Measurements from ENCODE around the gene IRF9. TPM values are rescaled to one million over a fixed set of nuclear protein-coding genes. Genes with fewer than 3 reads are reported as not detected.

The IRF9 gene
- total RNA-seq, 1 experiment from 2014 or later: 25.1 TPM

GRCh38 chr14:24113801-24114531, 47.1 kb upstream of the IRF9 start:
- DNase-seq (ENCODE audit: low spot score): peak; percentile 92
- CTCF ChIA-PET: interaction anchor here (1.2 to 1.8 kb wide), 2 partner anchors 47 to 55 kb away, joined by 3 to 6 read pairs; partner anchors contain the start of gene IRF9
- H3K36me3 ChIP-seq (ENCODE audit: insufficient read depth, low read length, poor library complexity, severe bottlenecking): peaks cover 15% of the 10 kb centered on the region
- no peaks in the 10 kb centered on the region for H3K27me3 ChIP-seq (replicated peaks; ENCODE audit: insufficient read depth, low read depth, low read length, poor library complexity)
- peak overlapping the region; percentile 82 for H3K4me3 ChIP-seq (ENCODE audit: low read depth, low read length, poor library complexity, severe bottlenecking)
- no TSS peak for BruUV-seq (replicated peaks)
- intact Hi-C loops (cut with micrococcal nuclease; ENCODE audit: unreplicated experiment): loop anchor here (2.0 kb wide), 1 partner anchor 27 kb away; the partner anchor contains the start of gene EMC9
- TF ChIP-seq CTCF (conservative IDR thresholded peaks at IDR 0.05; ENCODE audit: low read depth, low read length): no peak
- no peak for TF ChIP-seq EZH2 (IDR thresholded peaks at IDR 0.05; ENCODE audit: borderline replicate concordance, low read depth, low read length, poor library complexity, severe bottlenecking)
- H3K9me3 ChIP-seq (ENCODE audit: low read depth, low read length, poor library complexity, severe bottlenecking): no peaks in the 10 kb centered on the region
- POLR2A ChIA-PET (ENCODE audit: low non-redundant PET): interaction anchor here (0.5 to 2.0 kb wide), 5 partner anchors 8 to 158 kb away, joined by 3 to 13 read pairs (median 4); partner anchors contain the start of genes PCK2 and RABGGTA
- peaks cover 14% of the 10 kb centered on the region for H3K4me1 ChIP-seq (ENCODE audit: insufficient read depth, low read length, poor library complexity, severe bottlenecking)
- peak overlapping the region; percentile 99 for H3K27ac ChIP-seq (ENCODE audit: low read depth, low read length, poor library complexity, severe bottlenecking)

- Histone ChIP-seq H3K27ac (ENCODE audit: low read depth, low read length, poor library complexity, severe bottlenecking) (peak within 1 kb of the TSS; percentile 99), H3K36me3 (ENCODE audit: insufficient read depth, low read length, poor library complexity, severe bottlenecking) (peaks cover 23% of the 10 kb centered on the region), H3K27me3 (replicated peaks; ENCODE audit: insufficient read depth, low read depth, low read length, poor library complexity) (no peaks in the 10 kb centered on the region), H3K4me1 (ENCODE audit: insufficient read depth, low read length, poor library complexity, severe bottlenecking) (peaks cover 14% of the 10 kb centered on the region), H3K9me3 (ENCODE audit: low read depth, low read length, poor library complexity, severe bottlenecking) (no peaks in the 10 kb centered on the region), H3K4me3 (ENCODE audit: low read depth, low read length, poor library complexity, severe bottlenecking) (peak within 1 kb of the TSS; percentile 82)
- intact Hi-C loops (cut with micrococcal nuclease; ENCODE audit: unreplicated experiment): loop anchor here (2.0 kb wide), 1 partner anchor 26 kb away; the partner anchor contains the start of gene EMC9
- ChIA-PET POLR2A (ENCODE audit: low non-redundant PET) (interaction anchor here (0.5 to 2.0 kb wide), 8 partner anchors 9 to 157 kb away, joined by 3 to 13 read pairs (median 3); partner anchors contain the start of genes EMC9, PCK2, PSME2 and RABGGTA), CTCF (interaction anchor here (1.2 to 1.8 kb wide), 2 partner anchors 46 to 56 kb away, joined by 3 to 6 read pairs; partner anchors contain the start of gene IRF9)
- TSS peak; percentile 64 for BruUV-seq (replicated peaks)
- peak; percentile 100 for DNase-seq (ENCODE audit: low spot score)
- TF ChIP-seq CTCF (conservative IDR thresholded peaks at IDR 0.05; ENCODE audit: low read depth, low read length) (no peak), EZH2 (IDR thresholded peaks at IDR 0.05; ENCODE audit: borderline replicate concordance, low read depth, low read length, poor library complexity, severe bottlenecking) (no peak)
Observed at GRCh38 chr14:24114532-24115421, 46.3 kb upstream of the IRF9 start, which contains the start of the genes DCAF11 and NRL. DCAF11 (plus strand) TSS chr14:24114777; CDS start chr14:24115595, 818 bp downstream. NRL (minus strand) TSS chr14:24114949; CDS start chr14:24082848, 32,101 bp downstream.

All from A673 (cell line).